ENCODE results near the gene TSHZ3. TPM values are rescaled to one million over a fixed set of nuclear protein-coding genes. Genes with fewer than 3 reads are reported as not detected.

TSHZ3 gene
- total and polyA plus RNA-seq, 2 of the 13 experiments (the other 11 are each of a cell fraction or from before 2014, with no cell fraction given) = not detected

DNA sequence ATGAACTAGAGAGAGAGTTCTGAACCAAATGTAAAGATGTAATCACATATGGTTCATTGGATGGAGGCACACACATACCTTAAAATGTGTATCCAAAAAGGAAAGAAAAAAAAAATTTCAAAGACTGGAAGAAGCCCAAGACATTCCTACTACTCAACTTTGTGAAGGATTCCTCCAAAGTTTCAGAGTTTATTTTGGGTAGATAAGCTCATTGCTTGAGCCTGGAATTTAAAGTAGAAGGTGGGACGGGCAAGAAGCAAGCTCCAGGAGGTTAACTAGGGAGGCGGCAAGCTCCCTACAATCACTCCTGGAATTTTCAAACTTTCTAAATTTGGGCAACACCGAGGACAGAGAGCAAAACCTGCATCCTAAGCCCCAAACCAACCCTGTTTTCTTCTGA, 1.9 kb downstream of the TSHZ3 start:
- DNase-seq (ENCODE audit: low spot score) (no peak), FAIRE-seq (no peak), ATAC-seq (no peak)
- Histone ChIP-seq H3K4me1 (ENCODE audit: insufficient read depth, low read length) (no peaks in the 10 kb centered on the region), H4K20me1 (ENCODE audit: insufficient read depth, low read length) (no peaks in the 10 kb centered on the region), H3K9me3 (ENCODE audit: low read length) (no peaks in the 10 kb centered on the region), H3K4me2 (ENCODE audit: low read depth, low read length) (no peak overlapping the region), H3K36me3 (replicated peaks in 1 of 2; ENCODE audit: control insufficient read depth in 1 of 2, insufficient read depth in 2 of 2, low read length in 2 of 2) (no peaks in the 10 kb centered on the region), H3K27me3 (ENCODE audit: control insufficient read depth in 1 of 2, insufficient read depth in 2 of 2, low read length in 2 of 2) (peaks cover 4 to 55% of the 10 kb centered on the region in 2 experiments; a peak in 3 of 5 replicates), H3K9ac (ENCODE audit: insufficient read depth, low read depth, low read length) (no peak overlapping the region), H3K79me2 (ENCODE audit: insufficient read depth, low read length) (no peaks in the 10 kb centered on the region), H3K27ac (ENCODE audit: extremely low read length, insufficient read depth, low read length) (no peak overlapping the region), H2AFZ (ENCODE audit: low read length) (no peak overlapping the region), H3K4me3 (replicated peaks in 1 of 3; ENCODE audit: insufficient read depth in 1 of 3, low read depth in 2 of 3, low read length in 3 of 3) (no peak overlapping the region)
- TF ChIP-seq ZNF350 (CRISPR knock-in tag; IDR thresholded peaks at IDR 0.05; ENCODE audit: borderline replicate concordance, low read depth) (no peak), KLF9 (CRISPR knock-in tag; IDR thresholded peaks at IDR 0.05; ENCODE audit: low read depth) (no peak), ZFP36L1 (CRISPR knock-in tag; IDR thresholded peaks at IDR 0.05) (no peak), ZNF549 (CRISPR knock-in tag; IDR thresholded peaks at IDR 0.05) (no peak)
- TF ChIP-seq, protein P1, sequence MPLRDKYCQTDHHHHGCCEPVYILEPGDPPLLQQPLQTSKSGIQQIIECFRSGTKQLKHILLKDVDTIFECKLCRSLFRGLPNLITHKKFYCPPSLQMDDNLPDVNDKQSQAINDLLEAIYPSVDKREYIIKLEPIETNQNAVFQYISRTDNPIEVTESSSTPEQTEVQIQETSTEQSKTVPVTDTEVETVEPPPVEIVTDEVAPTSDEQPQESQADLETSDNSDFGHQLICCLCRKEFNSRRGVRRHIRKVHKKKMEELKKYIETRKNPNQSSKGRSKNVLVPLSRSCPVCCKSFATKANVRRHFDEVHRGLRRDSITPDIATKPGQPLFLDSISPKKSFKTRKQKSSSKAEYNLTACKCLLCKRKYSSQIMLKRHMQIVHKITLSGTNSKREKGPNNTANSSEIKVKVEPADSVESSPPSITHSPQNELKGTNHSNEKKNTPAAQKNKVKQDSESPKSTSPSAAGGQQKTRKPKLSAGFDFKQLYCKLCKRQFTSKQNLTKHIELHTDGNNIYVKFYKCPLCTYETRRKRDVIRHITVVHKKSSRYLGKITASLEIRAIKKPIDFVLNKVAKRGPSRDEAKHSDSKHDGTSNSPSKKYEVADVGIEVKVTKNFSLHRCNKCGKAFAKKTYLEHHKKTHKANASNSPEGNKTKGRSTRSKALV (CRISPR knock-in tag; IDR thresholded peaks at IDR 0.05) = no peak
- CTCF ChIA-PET (ENCODE audit: low intra/inter-chr PET ratio, low total read pairs) = no interaction called here
- no TSS peak for BruUV-seq (replicated peaks)
- 11% methylated on average over 3 of the region's 3 CpGs for WGBS (ENCODE audit: low lambda C conversion rate)
- intact Hi-C loops (cut with micrococcal nuclease; ENCODE audit: unreplicated experiment) (no loop called here), in situ Hi-C loops (cut with HindIII; ENCODE audit: extremely low pct_ligation_motif_present, low pct_unique_long_range_greater_than_20kb) (no loop called here)
- POLR2A ChIA-PET = no interaction called here

DNA sequence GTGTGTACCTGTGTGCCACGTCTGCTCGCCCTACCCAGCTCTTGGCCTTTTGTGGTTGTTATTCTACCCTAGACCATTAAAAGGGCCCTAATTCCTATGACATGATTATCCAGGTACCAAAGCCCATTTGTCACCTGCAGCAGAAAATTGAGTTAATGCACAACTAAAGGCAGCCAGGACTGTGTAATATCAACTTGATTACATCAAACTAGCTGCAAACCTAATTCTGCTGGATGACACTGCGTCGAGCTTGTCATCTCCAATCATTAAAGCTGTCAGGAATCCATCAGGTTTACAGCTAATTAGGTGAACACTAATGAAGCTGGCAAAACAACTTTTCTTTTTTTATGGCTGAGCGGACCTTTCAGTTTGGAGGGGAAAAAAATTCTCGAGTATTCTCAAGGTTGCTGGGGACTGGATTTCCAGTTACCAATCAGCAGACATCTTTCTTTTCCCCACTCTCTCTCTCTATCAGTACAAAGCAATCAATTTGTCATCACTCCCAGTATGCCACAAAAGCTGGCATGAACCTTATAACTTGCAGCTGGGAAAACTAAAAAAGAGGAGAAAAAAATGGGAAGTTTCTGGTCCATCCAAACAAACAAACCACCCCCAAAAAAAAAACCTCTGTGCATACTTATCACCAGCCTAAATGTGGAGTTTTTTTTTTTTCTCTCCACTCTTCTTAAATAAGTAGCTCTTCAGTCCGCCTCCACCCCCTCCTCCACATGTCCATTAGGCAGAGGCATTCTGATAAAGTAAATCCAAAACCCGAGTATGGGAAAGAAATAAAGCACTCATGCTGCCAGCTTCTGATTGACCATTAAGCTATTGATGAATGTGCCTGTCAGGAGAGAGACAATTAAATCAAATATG, 2.8 kb downstream of the TSHZ3 start:
- BruUV-seq (replicated peaks) = no TSS peak
- intact Hi-C loops (cut with micrococcal nuclease; ENCODE audit: unreplicated experiment) (no loop called here), in situ Hi-C loops (cut with HindIII; ENCODE audit: extremely low pct_ligation_motif_present, low pct_unique_long_range_greater_than_20kb) (no loop called here)
- Histone ChIP-seq H3K4me2 (ENCODE audit: low read depth, low read length) (no peak overlapping the region), H4K20me1 (ENCODE audit: insufficient read depth, low read length) (no peaks in the 10 kb centered on the region), H3K4me1 (ENCODE audit: insufficient read depth, low read length) (no peaks in the 10 kb centered on the region), H3K79me2 (ENCODE audit: insufficient read depth, low read length) (no peaks in the 10 kb centered on the region), H3K9me3 (ENCODE audit: low read length) (no peaks in the 10 kb centered on the region), H3K36me3 (replicated peaks in 1 of 2; ENCODE audit: control insufficient read depth in 1 of 2, insufficient read depth in 2 of 2, low read length in 2 of 2) (no peaks in the 10 kb centered on the region), H3K27me3 (ENCODE audit: control insufficient read depth in 1 of 2, insufficient read depth in 2 of 2, low read length in 2 of 2) (peaks cover 2 to 46% of the 10 kb centered on the region in 2 experiments; a peak in 3 of 5 replicates), H3K9ac (ENCODE audit: insufficient read depth, low read depth, low read length) (no peak overlapping the region), H2AFZ (ENCODE audit: low read length) (no peak overlapping the region), H3K4me3 (replicated peaks in 1 of 3; ENCODE audit: insufficient read depth in 1 of 3, low read depth in 2 of 3, low read length in 3 of 3) (no peak overlapping the region), H3K27ac (ENCODE audit: extremely low read length, insufficient read depth, low read length) (no peak overlapping the region)
- 3% methylated on average over 8 of the region's 8 CpGs for WGBS (ENCODE audit: low lambda C conversion rate)
- CTCF ChIA-PET (ENCODE audit: low intra/inter-chr PET ratio, low total read pairs) = no interaction called here
- ATAC-seq = no peak
- FAIRE-seq = no peak
- POLR2A ChIA-PET = no interaction called here
- DNase-seq (ENCODE audit: low spot score) = no peak
- TF ChIP-seq MBNL3 (CRISPR knock-in tag; conservative IDR thresholded peaks at IDR 0.05) = no peak
- TF ChIP-seq, protein P2, sequence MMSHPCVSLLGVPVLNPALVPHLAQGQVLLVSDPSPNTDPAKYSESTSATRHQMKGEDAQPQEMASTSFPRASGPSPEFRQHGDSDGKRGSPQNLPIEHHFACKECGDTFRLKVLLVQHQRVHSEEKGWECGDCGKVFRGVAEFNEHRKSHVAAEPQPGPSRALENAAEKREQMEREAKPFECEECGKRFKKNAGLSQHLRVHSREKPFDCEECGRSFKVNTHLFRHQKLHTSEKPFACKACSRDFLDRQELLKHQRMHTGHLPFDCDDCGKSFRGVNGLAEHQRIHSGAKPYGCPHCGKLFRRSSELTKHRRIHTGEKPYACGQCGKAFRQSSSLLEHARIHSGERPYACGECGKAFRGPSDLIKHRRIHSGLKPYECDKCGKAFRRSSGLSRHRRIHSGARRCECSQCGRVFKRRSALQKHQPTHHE (CRISPR knock-in tag; IDR thresholded peaks at IDR 0.05; ENCODE audit: borderline replicate concordance) = no peak
- no peak for TF ChIP-seq PHB2 (IDR thresholded peaks at IDR 0.05; ENCODE audit: partially characterized antibody)
- TF ChIP-seq, protein P3, sequence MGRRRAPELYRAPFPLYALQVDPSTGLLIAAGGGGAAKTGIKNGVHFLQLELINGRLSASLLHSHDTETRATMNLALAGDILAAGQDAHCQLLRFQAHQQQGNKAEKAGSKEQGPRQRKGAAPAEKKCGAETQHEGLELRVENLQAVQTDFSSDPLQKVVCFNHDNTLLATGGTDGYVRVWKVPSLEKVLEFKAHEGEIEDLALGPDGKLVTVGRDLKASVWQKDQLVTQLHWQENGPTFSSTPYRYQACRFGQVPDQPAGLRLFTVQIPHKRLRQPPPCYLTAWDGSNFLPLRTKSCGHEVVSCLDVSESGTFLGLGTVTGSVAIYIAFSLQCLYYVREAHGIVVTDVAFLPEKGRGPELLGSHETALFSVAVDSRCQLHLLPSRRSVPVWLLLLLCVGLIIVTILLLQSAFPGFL (CRISPR knock-in tag; IDR thresholded peaks at IDR 0.05) = no peak

All from HepG2 (cell line).